Omental fat pad (tissue), 4 donors: ENCODE measurements around the gene ZBTB18. TPM values are rescaled to one million over a fixed set of nuclear protein-coding genes. Genes with fewer than 3 reads are reported as not detected.

ENCODE experiments used
- ATAC-seq: fragments of 150-250 bp; one replicate; pipeline ENCODE4 v1.9.1; 2016; ENCODE audit warnings: mild to moderate bottlenecking, moderate library complexity; ENCODE audit not compliant: low FRiP score
- DNase-seq: peaks from one replicate; pipeline ENCODE4 v3.0.0-alpha.2; 2019; ENCODE audit warnings: low spot score
- CTCF ChIP-seq, 3 donors: fragments of 450-650 bp; IDR thresholded peaks; one replicate each; pipeline ENCODE4 v1.5.1; 2016 to 2017; ENCODE audit warnings: antibody characterized with exemption in 3 of 3, mild to moderate bottlenecking in 3 of 3, moderate library complexity in 2 of 3
- total RNA-seq, 4 donors: library from RNA; depleted of rRNA; stranded (reverse); fragments of >200 nt; gene quantifications; one replicate each; pipeline ENCODE4 v1.1.0, GENCODE V29; 2016

Gene ZBTB18
- total RNA-seq, 4 donors from 2014 or later, result 7.0 to 24.7 (median 10.6) TPM

- no peak for ATAC-seq
Observed at GRCh38 chr1:244096066-244096610, 45.1 kb downstream of the ZBTB18 start.

GRCh38 chr1:244096691-244097090 lies 45.6 kb downstream of the ZBTB18 start:
- no peak for ATAC-seq
- TF ChIP-seq CTCF (IDR thresholded peaks at IDR 0.05), result no peak

More at GRCh38 chr1:244096066-244096610, 45.1 kb downstream of the ZBTB18 start:
- DNase-seq, result no peak
- TF ChIP-seq CTCF (IDR thresholded peaks at IDR 0.05), result no peak

GRCh38 chr1:244097523-244098405 lies 46.7 kb downstream of the ZBTB18 start:
- DNase-seq (no peak), ATAC-seq (no peak)
- no peak for TF ChIP-seq CTCF (IDR thresholded peaks at IDR 0.05)

More at GRCh38 chr1:244096691-244097090, 45.6 kb downstream of the ZBTB18 start:
- no peak for DNase-seq

GRCh38 chr1:244099258-244099930 lies 48.3 kb downstream of the ZBTB18 start:
- no peak for DNase-seq
- TF ChIP-seq CTCF (IDR thresholded peaks at IDR 0.05), result no peak
- no peak for ATAC-seq

GRCh38 chr1:244100276-244100675 lies 49.2 kb downstream of the ZBTB18 start:
- DNase-seq (no peak), ATAC-seq (no peak)
- TF ChIP-seq CTCF (IDR thresholded peaks at IDR 0.05), result no peak

GRCh38 chr1:244100704-244101453 lies 49.8 kb downstream of the ZBTB18 start:
- TF ChIP-seq CTCF (IDR thresholded peaks at IDR 0.05), result no peak
- no peak for ATAC-seq
- no peak for DNase-seq
